H9 (cell line): Measurements from ENCODE around the gene LCE1E. TPM values are rescaled to one million over a fixed set of nuclear protein-coding genes. Genes with fewer than 3 reads are reported as not detected.

Source experiments
- DNase-seq: peaks from one replicate; pipeline ENCODE4 v3.0.0-alpha.2; 2017
- H2AFZ ChIP-seq: one replicate; pipeline ENCODE4 v1.6.1; 2013; ENCODE audit warnings: mild to moderate bottlenecking, low read length, control low read depth, moderate library complexity
- H2AK5ac ChIP-seq: 2 replicates; pipeline ENCODE4 v1.6.1; 2013; ENCODE audit warnings: low read length, control low read depth, mixed read lengths; ENCODE audit not compliant: insufficient read length
- H2BK120ac ChIP-seq: one replicate; pipeline ENCODE4 v1.6.1; 2013; ENCODE audit warnings: low read depth, mild to moderate bottlenecking, low read length, control low read depth, inconsistent platforms; ENCODE audit not compliant: poor library complexity, severe bottlenecking
- H2BK12ac ChIP-seq: 2 replicates; pipeline ENCODE4 v1.6.1; 2013; ENCODE audit warnings: low read length, control low read depth, mixed read lengths, low read depth; ENCODE audit not compliant: insufficient read length
- H2BK15ac ChIP-seq: 2 replicates; pipeline ENCODE4 v1.6.1; 2013; ENCODE audit warnings: low read depth, low read length, control low read depth
- H2BK20ac ChIP-seq: one replicate; pipeline ENCODE4 v1.6.1; 2013; ENCODE audit warnings: low read depth, mild to moderate bottlenecking, low read length, control low read depth, inconsistent platforms; ENCODE audit not compliant: poor library complexity, severe bottlenecking
- H2BK5ac ChIP-seq: 2 replicates; pipeline ENCODE4 v1.6.1; 2013; ENCODE audit warnings: low read length, control low read depth, mixed read lengths; ENCODE audit not compliant: insufficient read length
- H3K14ac ChIP-seq: 2 replicates; pipeline ENCODE4 v1.6.1; 2013; ENCODE audit warnings: low read length, control low read depth; ENCODE audit not compliant: insufficient read depth
- H3K18ac ChIP-seq: 2 replicates; pipeline ENCODE4 v1.6.1; 2013; ENCODE audit warnings: low read depth, mild to moderate bottlenecking, mixed read lengths, low read length, control low read depth; ENCODE audit not compliant: insufficient read length
- H3K23ac ChIP-seq: 2 replicates; pipeline ENCODE4 v1.6.1; 2013; ENCODE audit warnings: low read length, control low read depth, mixed read lengths, low read depth; ENCODE audit not compliant: insufficient read length
- H3K23me2 ChIP-seq: 2 replicates; pipeline ENCODE4 v1.6.1; 2013; ENCODE audit warnings: low read depth, mild to moderate bottlenecking, mixed read lengths, low read length, control low read depth; ENCODE audit not compliant: insufficient read length, poor library complexity, severe bottlenecking
- H3K27ac ChIP-seq: 2 replicates; pipeline ENCODE4 v1.5.1; 2013; ENCODE audit warnings: low read length, control low read depth, mixed read lengths, low read depth; ENCODE audit not compliant: insufficient read length
- H3K27me3 ChIP-seq: 2 replicates; pipeline ENCODE4 v1.6.1; 2013; ENCODE audit warnings: low read length, control low read depth, inconsistent platforms; ENCODE audit not compliant: insufficient read depth
- H3K4ac ChIP-seq: 2 replicates; pipeline ENCODE4 v1.6.1; 2013; ENCODE audit warnings: low read depth, mild to moderate bottlenecking, control low read depth, inconsistent platforms, low read length, moderate library complexity
- H3K4me1 ChIP-seq: 2 replicates; pipeline ENCODE4 v1.6.1; 2013; ENCODE audit warnings: low read length, control low read depth, inconsistent platforms; ENCODE audit not compliant: insufficient read depth
- H3K4me2 ChIP-seq: 2 replicates; pipeline ENCODE4 v1.6.1; 2013; ENCODE audit warnings: low read length, control low read depth, mixed read lengths; ENCODE audit not compliant: insufficient read length, insufficient read depth
- H3K56ac ChIP-seq: 2 replicates; pipeline ENCODE4 v1.6.1; 2013; ENCODE audit warnings: low read depth, mild to moderate bottlenecking, mixed read lengths, low read length, control low read depth; ENCODE audit not compliant: insufficient read length
- H3K79me1 ChIP-seq: 2 replicates; pipeline ENCODE4 v1.6.1; 2013; ENCODE audit warnings: low read depth, mild to moderate bottlenecking, moderate library complexity, low read length, control low read depth, inconsistent platforms; ENCODE audit not compliant: insufficient read depth, poor library complexity, severe bottlenecking
- H3K79me2 ChIP-seq: 2 replicates; pipeline ENCODE4 v1.6.1; 2013; ENCODE audit warnings: low read length, control low read depth, inconsistent platforms; ENCODE audit not compliant: insufficient read depth
- H3K9ac ChIP-seq: 2 replicates; pipeline ENCODE4 v1.6.1; 2013; ENCODE audit warnings: low read length, control low read depth, mixed read lengths; ENCODE audit not compliant: insufficient read length; ENCODE audit errors: extremely low read depth
- H3K9me3 ChIP-seq: one replicate; pipeline ENCODE4 v1.6.1; 2013; ENCODE audit warnings: low read depth, low read length, inconsistent platforms; ENCODE audit not compliant: control insufficient read depth
- H3T11ph ChIP-seq: one replicate; pipeline ENCODE4 v1.6.1; 2013; ENCODE audit warnings: mild to moderate bottlenecking, low read length, control low read depth, inconsistent platforms
- H4K20me1 ChIP-seq: one replicate; pipeline ENCODE4 v1.6.1; 2013; ENCODE audit not compliant: control insufficient read depth, insufficient read length, insufficient read depth
- H4K5ac ChIP-seq: 2 replicates; pipeline ENCODE4 v1.6.1; 2013; ENCODE audit warnings: low read depth, mild to moderate bottlenecking, mixed read lengths, low read length, control low read depth; ENCODE audit not compliant: insufficient read length
- H4K8ac ChIP-seq: replicated peaks from 2 replicates; pipeline ENCODE4 v1.6.1; 2013; ENCODE audit warnings: low read length, control low read depth, mixed read lengths, low read depth; ENCODE audit not compliant: insufficient read length
- H4K91ac ChIP-seq: 2 replicates; pipeline ENCODE4 v1.6.1; 2013; ENCODE audit warnings: low read depth, mild to moderate bottlenecking, moderate library complexity, mixed read lengths, low read length, control low read depth; ENCODE audit not compliant: insufficient read length
- H3K27ac Mint-ChIP-seq, 3 experiments: 2 replicates in 2 of 3; 3 replicates in 1 of 3; pipeline ENCODE4 v1.8.0; 2020 to 2021; ENCODE audit warnings: mixed read lengths in 3 of 3, mild to moderate bottlenecking in 1 of 3, moderate library complexity in 1 of 3
- H3K27me3 Mint-ChIP-seq: 2 replicates; pipeline ENCODE4 v1.8.0; 2021; ENCODE audit warnings: low read depth, mild to moderate bottlenecking, moderate library complexity, mixed read lengths
- H3K36me3 Mint-ChIP-seq, 3 experiments: 2 replicates in 2 of 3; 3 replicates in 1 of 3; pipeline ENCODE4 v1.8.0; 2020 to 2021; ENCODE audit warnings: low read depth in 3 of 3, mixed read lengths in 3 of 3; ENCODE audit not compliant: insufficient read depth in 1 of 3
- H3K4me1 Mint-ChIP-seq, 2 experiments: 2 replicates each; pipeline ENCODE4 v1.8.0; 2020; ENCODE audit warnings: mixed read lengths in 2 of 2
- H3K4me3 Mint-ChIP-seq, 2 experiments: 2 replicates in 1 of 2; 3 replicates in 1 of 2; pipeline ENCODE4 v1.8.0; 2020 to 2021; ENCODE audit warnings: mild to moderate bottlenecking in 2 of 2, mixed read lengths in 2 of 2, moderate library complexity in 1 of 2
- H3K9me3 Mint-ChIP-seq, 2 experiments: 2 replicates in 1 of 2; 3 replicates in 1 of 2; pipeline ENCODE4 v1.8.0; 2020; ENCODE audit warnings: mild to moderate bottlenecking in 2 of 2, mixed read lengths in 2 of 2, moderate library complexity in 1 of 2
- CTCF ChIP-seq: fragments of 200-600 bp; sonication (generic); conservative IDR thresholded peaks from 3 replicates; pipeline ENCODE4 v1.8.0; 2021; ENCODE audit warnings: antibody characterized with exemption, mild to moderate bottlenecking
- WGBS: extraction: QIAGEN DNeasy Blood & Tissue Kit; methylation state at CpG from one replicate; pipeline ENCODE4 v1.1.7; 2013; ENCODE audit warnings: missing lambda C conversion rate, low lambda C conversion rate, mixed read lengths; ENCODE audit not compliant: insufficient read length; ENCODE audit errors: extremely low coverage; 5-methylcytosine and 5-hydroxymethylcytosine counted together
- total RNA-seq: library from RNA; stranded (reverse); gene quantifications from 2 replicates; pipeline ENCODE4 v1.2.1, GENCODE V29; 2021

The LCE1E gene
- total RNA-seq, 1 experiment from 2014 or later, result not detected

GRCh38 chr1:152827173-152827572 is 41.1 kb downstream of the LCE1E start, which contains the start of gene LCE1A:
Gene LCE1A, plus strand, starts transcription at chr1:152827473. Its CDS starts 0 bp downstream, at chr1:152827473.
- DNase-seq, result no peak
- no peak within 1 kb of the TSS for H3K23ac ChIP-seq
- H3K4ac ChIP-seq, result no peak within 1 kb of the TSS
- H3K4me1 ChIP-seq, result no peaks in the 10 kb centered on the region
- no peak within 1 kb of the TSS for H3K9ac ChIP-seq
- H2BK5ac ChIP-seq, result no peak within 1 kb of the TSS
- H3K27me3 ChIP-seq, result no peaks in the 10 kb centered on the region
- no peak within 1 kb of the TSS for H2BK120ac ChIP-seq
- H3K14ac ChIP-seq, result no peak within 1 kb of the TSS
- Mint-ChIP-seq H3K4me3 (no peak within 1 kb of the TSS), H3K9me3 (peaks cover 80 to 88% of the 10 kb centered on the region in 2 experiments), H3K27me3 (no peaks in the 10 kb centered on the region; the same call in none of the 2 replicates), H3K4me1 (no peaks in the 10 kb centered on the region), H3K27ac (no peak within 1 kb of the TSS), H3K36me3 (peaks cover 0 to 21% (median 3%) of the 10 kb centered on the region in 3 experiments; a peak in 5 of 7 replicates)
- H4K91ac ChIP-seq, result no peak within 1 kb of the TSS
- H3K9me3 ChIP-seq, result peaks cover 44% of the 10 kb centered on the region
- H2AK5ac ChIP-seq, result no peak within 1 kb of the TSS
- H4K8ac ChIP-seq, result no peak within 1 kb of the TSS
- H4K20me1 ChIP-seq, result no peaks in the 10 kb centered on the region
- H3K23me2 ChIP-seq, result no peaks in the 10 kb centered on the region
- H3T11ph ChIP-seq, result no peak within 1 kb of the TSS
- no CpG with 5 or more reads among the region's 2 CpGs for WGBS
- no peak within 1 kb of the TSS for H2BK15ac ChIP-seq
- H3K79me2 ChIP-seq, result no peaks in the 10 kb centered on the region
- no peak within 1 kb of the TSS for H3K56ac ChIP-seq
- H4K5ac ChIP-seq, result no peak within 1 kb of the TSS
- H3K4me2 ChIP-seq, result no peak within 1 kb of the TSS
- H2BK20ac ChIP-seq, result no peak within 1 kb of the TSS
- H3K27ac ChIP-seq, result no peak within 1 kb of the TSS
- no peaks in the 10 kb centered on the region for H3K79me1 ChIP-seq
- no peak for TF ChIP-seq CTCF
- H2AFZ ChIP-seq, result no peak within 1 kb of the TSS
- H3K18ac ChIP-seq, result no peak within 1 kb of the TSS
- no peak within 1 kb of the TSS for H2BK12ac ChIP-seq
